OCI-M1 (cell line): ENCODE measurements around the gene ZNF487.

ENCODE experiments used
- DNase-seq: peaks from one replicate; lab custom pipeline; 2025; lab: John Stamatoyannopoulos, UW

The ZNF487 gene

DNA sequence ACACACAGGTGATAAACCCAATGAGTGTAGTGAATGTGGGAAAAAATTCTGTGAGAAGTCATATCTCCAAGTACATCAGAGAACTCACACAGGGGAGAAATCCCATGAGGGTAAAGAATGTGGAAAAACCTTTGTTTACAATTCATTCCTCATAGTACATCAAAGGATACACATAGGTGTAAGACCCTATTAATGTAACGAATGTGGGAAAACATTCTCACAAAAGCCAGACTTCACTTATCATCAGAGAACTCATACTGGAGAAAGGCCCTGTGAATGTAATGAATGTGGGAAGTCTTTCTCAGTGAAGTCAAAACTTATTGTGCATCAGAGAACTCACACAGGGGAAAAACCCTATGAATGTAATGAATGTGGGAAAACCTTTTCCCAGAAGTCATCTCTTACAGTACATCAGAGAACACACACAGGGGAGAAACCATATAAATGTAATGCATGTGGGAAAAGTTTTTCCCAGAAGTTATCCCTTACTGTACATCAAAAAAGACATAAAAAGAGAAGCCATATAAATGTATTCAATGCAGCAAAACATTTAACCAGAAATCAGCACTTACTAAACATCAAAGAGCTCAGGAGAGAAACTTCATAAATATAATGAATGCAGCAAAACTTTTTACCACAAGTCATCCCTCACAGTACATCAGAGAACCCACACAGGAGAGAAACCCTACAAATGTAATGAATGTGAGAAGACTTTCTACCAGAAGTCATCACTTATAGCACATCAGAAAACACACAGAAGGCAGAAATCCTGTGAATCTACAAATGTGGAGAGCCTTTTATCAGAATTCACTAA is 87.7 kb downstream of the ZNF487 start:
- peak; percentile 48 for DNase-seq
